ENCODE data around the gene KIRREL3.
"Not testable (repeated sequence)": the region's sequence is repeated elsewhere in the genome, so short reads cannot be mapped to it uniquely, and the experiment has no call there.

Gene KIRREL3

DNA sequence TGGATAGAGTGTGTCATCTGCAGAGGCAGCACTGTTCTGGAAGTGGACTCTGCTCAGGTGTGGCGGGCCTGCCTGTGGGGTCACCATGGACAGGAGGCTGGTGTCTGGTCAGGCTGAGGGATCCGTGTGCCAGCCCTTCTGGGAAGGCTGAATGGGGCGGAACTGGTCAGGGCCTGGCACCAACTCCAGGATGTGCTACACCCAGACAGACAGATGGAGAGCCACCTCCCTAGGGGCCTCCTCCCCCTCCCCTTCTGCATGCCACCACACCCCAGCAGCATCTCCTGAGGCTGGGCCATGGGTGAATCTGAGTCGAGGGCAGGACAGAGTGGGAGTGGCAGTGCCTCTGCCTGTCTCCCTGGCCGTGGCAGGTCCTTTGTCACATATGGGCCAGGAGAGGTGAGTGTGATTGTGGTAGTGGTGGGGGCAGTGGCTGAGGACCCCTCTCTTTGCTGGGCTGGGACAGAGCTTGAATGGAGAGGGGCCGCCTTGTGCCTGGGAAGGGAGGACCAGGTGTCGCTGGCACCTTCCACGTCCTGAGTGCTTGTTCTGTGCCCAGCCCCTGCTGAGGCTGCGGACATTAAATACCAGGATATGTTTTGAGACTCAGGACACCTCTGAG, 616.0 kb downstream of the KIRREL3 start:
- no peak overlapping the region for H2BK15ac ChIP-seq (replicated peaks; ENCODE audit: low read depth)
- no peak overlapping the region for H3K4me3 ChIP-seq (ENCODE audit: low read length)
- no peak overlapping the region for H2BK5ac ChIP-seq (ENCODE audit: low read length)
- H3K18ac ChIP-seq (ENCODE audit: low read length): no peak overlapping the region
- no peak overlapping the region for H3K27ac ChIP-seq (ENCODE audit: low read depth, low read length)
- no peaks in the 10 kb centered on the region for H3K79me2 ChIP-seq (ENCODE audit: control insufficient read depth, insufficient read depth, low read length)
- no peaks in the 10 kb centered on the region for H3K4me1 ChIP-seq (ENCODE audit: control insufficient read depth, low read depth, low read length)
- no peak overlapping the region for H3K4me2 ChIP-seq (ENCODE audit: low read length)
- no peak overlapping the region for H3K4ac ChIP-seq (ENCODE audit: low read depth, low read length)
- H3K9ac ChIP-seq (ENCODE audit: low read length): no peak overlapping the region
- no peak overlapping the region for H4K8ac ChIP-seq (ENCODE audit: low read depth, low read length)
- H3K27me3 ChIP-seq (ENCODE audit: insufficient read depth, low read length, poor library complexity): no peaks in the 10 kb centered on the region
- no peaks in the 10 kb centered on the region for H3K36me3 ChIP-seq (ENCODE audit: control insufficient read depth, insufficient read depth, low read length)
- no peak overlapping the region for H3K56ac ChIP-seq (ENCODE audit: low read length)
- peaks cover 6% of the 10 kb centered on the region for H3K79me1 ChIP-seq (ENCODE audit: low read length)
- no peak overlapping the region for H2AK5ac ChIP-seq (ENCODE audit: low read length)
- no CpG with 5 or more reads among the region's 9 CpGs for WGBS (ENCODE audit: extremely low coverage, insufficient coverage, low lambda C conversion rate)
- no peak overlapping the region for H4K5ac ChIP-seq (ENCODE audit: low read length)
- H2BK120ac ChIP-seq (ENCODE audit: low read depth, low read length): no peak overlapping the region
- H3K23ac ChIP-seq (ENCODE audit: low read length): no peak overlapping the region
- no peak for DNase-seq

DNA sequence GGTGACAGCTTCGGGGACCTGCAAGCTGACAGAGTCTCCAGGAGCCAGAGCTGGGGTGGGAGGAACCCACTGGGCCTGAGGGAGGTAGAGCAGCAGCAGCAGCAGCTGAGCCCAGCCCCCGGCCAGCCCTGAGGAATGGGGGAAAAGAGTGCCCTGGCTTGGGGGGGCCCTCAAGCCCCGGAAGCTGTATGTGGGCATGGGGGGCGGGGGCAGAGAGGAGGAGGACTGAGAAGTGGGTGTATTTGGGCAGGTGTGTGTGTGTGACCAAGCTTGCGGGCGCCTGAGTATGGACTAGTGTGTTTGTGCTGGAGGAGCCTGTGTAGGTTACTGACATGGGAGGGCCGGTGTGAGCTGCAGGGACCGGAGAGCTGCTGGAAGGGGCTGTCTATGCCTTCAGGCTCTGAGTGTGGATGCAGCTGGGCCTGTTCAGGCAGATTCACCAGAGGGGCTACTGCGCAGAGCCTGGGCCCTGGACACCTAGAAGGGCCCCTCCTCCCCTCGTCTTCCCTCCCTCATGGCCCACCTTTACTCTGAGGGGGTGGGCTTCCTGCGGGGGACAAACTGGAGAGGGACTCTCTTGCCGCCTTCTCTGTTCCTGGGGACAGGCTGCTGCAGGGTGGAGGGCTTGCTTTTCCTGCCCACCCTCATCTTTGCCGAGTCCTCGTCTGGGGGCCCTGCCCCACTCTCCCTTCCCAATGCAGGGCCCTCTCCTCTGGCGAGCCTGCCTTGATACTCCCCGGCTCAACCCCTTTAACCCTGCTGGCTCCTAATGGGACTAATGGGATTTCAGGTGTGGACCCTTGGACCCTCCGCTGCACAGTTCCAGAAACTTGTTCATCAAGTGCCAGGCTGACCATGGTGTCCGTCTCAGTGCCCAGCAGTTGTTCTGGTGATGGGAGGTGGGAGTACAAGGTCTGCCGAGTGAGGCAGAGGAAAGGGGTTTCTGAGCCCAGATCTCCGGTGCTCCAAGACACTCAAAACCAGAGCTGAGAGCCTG, 616.9 kb downstream of the KIRREL3 start:
- Histone ChIP-seq H3K36me3 (ENCODE audit: control insufficient read depth, insufficient read depth, low read length) (no peaks in the 10 kb centered on the region), H3K4me3 (ENCODE audit: low read length) (no peak overlapping the region), H3K9ac (ENCODE audit: low read length) (no peak overlapping the region), H3K4me1 (ENCODE audit: control insufficient read depth, low read depth, low read length) (no peaks in the 10 kb centered on the region), H3K79me2 (ENCODE audit: control insufficient read depth, insufficient read depth, low read length) (no peaks in the 10 kb centered on the region), H2BK5ac (ENCODE audit: low read length) (no peak overlapping the region), H3K79me1 (ENCODE audit: low read length) (peaks cover 6% of the 10 kb centered on the region), H2BK15ac (replicated peaks; ENCODE audit: low read depth) (no peak overlapping the region), H3K4ac (ENCODE audit: low read depth, low read length) (no peak overlapping the region), H3K56ac (ENCODE audit: low read length) (no peak overlapping the region), H3K4me2 (ENCODE audit: low read length) (no peak overlapping the region), H3K23ac (ENCODE audit: low read length) (no peak overlapping the region), H2BK120ac (ENCODE audit: low read depth, low read length) (no peak overlapping the region), H4K8ac (ENCODE audit: low read depth, low read length) (no peak overlapping the region), H3K18ac (ENCODE audit: low read length) (no peak overlapping the region), H3K27ac (ENCODE audit: low read depth, low read length) (no peak overlapping the region), H3K27me3 (ENCODE audit: insufficient read depth, low read length, poor library complexity) (no peaks in the 10 kb centered on the region), H4K5ac (ENCODE audit: low read length) (no peak overlapping the region), H2AK5ac (ENCODE audit: low read length) (no peak overlapping the region)
- WGBS (ENCODE audit: extremely low coverage, insufficient coverage, low lambda C conversion rate): no CpG with 5 or more reads among the region's 20 CpGs
- DNase-seq: no peak

DNA sequence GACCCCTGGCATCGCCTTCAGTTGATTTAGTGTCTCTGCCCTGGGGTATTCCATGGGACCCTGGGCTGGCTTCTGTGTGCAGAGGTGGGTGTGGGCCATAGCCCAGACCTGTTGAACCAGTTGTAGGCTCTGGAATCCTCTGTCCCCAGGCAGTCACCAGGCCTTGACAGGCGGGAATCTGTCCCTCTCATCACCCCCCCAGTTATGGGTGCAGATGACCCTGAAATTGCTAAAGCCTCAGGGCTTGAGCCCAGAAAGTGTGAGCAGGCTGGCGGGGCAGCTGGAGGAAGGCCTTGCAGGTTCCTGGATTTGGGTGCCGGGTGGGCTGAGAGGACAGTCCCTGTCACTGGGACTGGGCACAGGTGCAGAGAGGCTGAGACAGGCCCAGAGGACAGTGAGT, 617.9 kb downstream of the KIRREL3 start:
- not testable (repeated sequence) for DNase-seq; H3K56ac ChIP-seq (ENCODE audit: low read length); H2BK5ac ChIP-seq (ENCODE audit: low read length); H2BK15ac ChIP-seq (replicated peaks; ENCODE audit: low read depth); H3K27ac ChIP-seq (ENCODE audit: low read depth, low read length); H3K4me2 ChIP-seq (ENCODE audit: low read length); H2AK5ac ChIP-seq (ENCODE audit: low read length); H4K8ac ChIP-seq (ENCODE audit: low read depth, low read length); H2BK120ac ChIP-seq (ENCODE audit: low read depth, low read length); H3K4me1 ChIP-seq (ENCODE audit: control insufficient read depth, low read depth, low read length); H3K79me1 ChIP-seq (ENCODE audit: low read length); H3K18ac ChIP-seq (ENCODE audit: low read length); H3K27me3 ChIP-seq (ENCODE audit: insufficient read depth, low read length, poor library complexity); H3K9ac ChIP-seq (ENCODE audit: low read length); H3K4ac ChIP-seq (ENCODE audit: low read depth, low read length); H3K4me3 ChIP-seq (ENCODE audit: low read length); H4K5ac ChIP-seq (ENCODE audit: low read length); H3K79me2 ChIP-seq (ENCODE audit: control insufficient read depth, insufficient read depth, low read length); H3K23ac ChIP-seq (ENCODE audit: low read length); H3K36me3 ChIP-seq (ENCODE audit: control insufficient read depth, insufficient read depth, low read length)
- no CpG with 5 or more reads among the region's 4 CpGs for WGBS (ENCODE audit: extremely low coverage, insufficient coverage, low lambda C conversion rate)

DNA sequence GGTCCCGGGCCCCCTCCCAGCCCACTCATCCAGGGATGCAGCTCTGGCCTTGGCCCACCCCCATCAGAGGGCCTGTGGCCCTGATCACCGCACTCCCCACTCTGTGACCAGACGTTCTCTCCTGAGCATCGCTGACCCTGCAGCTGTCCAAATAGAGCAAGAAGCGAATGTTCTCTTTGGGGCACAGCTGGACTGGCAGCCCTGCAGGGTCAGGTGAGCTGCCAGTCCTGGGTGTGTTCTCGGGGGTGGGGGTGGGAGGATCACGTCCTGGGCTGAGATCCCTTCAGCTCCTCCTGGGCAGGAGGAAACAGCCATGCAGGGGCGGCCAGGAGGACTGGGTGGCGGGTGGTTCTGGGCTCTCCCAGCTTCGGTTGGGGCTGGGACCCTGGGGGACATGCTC, 618.6 kb downstream of the KIRREL3 start:
- H2BK120ac ChIP-seq (ENCODE audit: low read depth, low read length); H2AK5ac ChIP-seq (ENCODE audit: low read length); H3K23ac ChIP-seq (ENCODE audit: low read length); H2BK5ac ChIP-seq (ENCODE audit: low read length); H2BK15ac ChIP-seq (replicated peaks; ENCODE audit: low read depth); H3K56ac ChIP-seq (ENCODE audit: low read length); H3K79me2 ChIP-seq (ENCODE audit: control insufficient read depth, insufficient read depth, low read length); H4K8ac ChIP-seq (ENCODE audit: low read depth, low read length); DNase-seq; H3K4me2 ChIP-seq (ENCODE audit: low read length); H3K4me3 ChIP-seq (ENCODE audit: low read length); H3K36me3 ChIP-seq (ENCODE audit: control insufficient read depth, insufficient read depth, low read length); H4K5ac ChIP-seq (ENCODE audit: low read length); H3K9ac ChIP-seq (ENCODE audit: low read length); H3K27me3 ChIP-seq (ENCODE audit: insufficient read depth, low read length, poor library complexity); H3K79me1 ChIP-seq (ENCODE audit: low read length); H3K4ac ChIP-seq (ENCODE audit: low read depth, low read length); H3K4me1 ChIP-seq (ENCODE audit: control insufficient read depth, low read depth, low read length); H3K27ac ChIP-seq (ENCODE audit: low read depth, low read length); H3K18ac ChIP-seq (ENCODE audit: low read length): not testable (repeated sequence)
- WGBS (ENCODE audit: extremely low coverage, insufficient coverage, low lambda C conversion rate): no CpG with 5 or more reads among the region's 10 CpGs

DNA sequence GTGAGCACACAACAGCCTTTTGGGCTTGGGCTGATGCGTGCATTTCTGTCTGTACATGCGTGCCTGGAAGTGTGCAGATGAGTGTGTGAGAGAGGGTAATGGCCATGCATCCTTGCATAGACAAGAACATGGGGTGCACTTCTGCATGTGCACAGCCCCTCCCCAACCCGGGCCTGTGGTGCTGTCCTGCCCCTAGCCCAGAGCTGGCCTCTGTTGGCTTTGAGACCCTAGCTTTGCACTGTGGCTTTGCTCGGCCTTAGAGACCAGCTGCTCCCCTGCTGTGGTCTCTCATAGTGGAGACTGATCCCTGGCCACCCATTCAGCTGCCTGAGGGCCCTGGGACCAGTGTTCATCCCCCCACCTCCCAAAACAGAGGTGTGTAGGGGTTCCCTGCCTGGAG, 619.7 kb downstream of the KIRREL3 start:
- Histone ChIP-seq H3K27me3 (ENCODE audit: insufficient read depth, low read length, poor library complexity) (no peaks in the 10 kb centered on the region), H3K9ac (ENCODE audit: low read length) (no peak overlapping the region), H3K4me3 (ENCODE audit: low read length) (no peak overlapping the region), H2BK5ac (ENCODE audit: low read length) (no peak overlapping the region), H3K27ac (ENCODE audit: low read depth, low read length) (no peak overlapping the region), H3K36me3 (ENCODE audit: control insufficient read depth, insufficient read depth, low read length) (no peaks in the 10 kb centered on the region), H3K4me2 (ENCODE audit: low read length) (no peak overlapping the region), H4K8ac (ENCODE audit: low read depth, low read length) (no peak overlapping the region), H4K5ac (ENCODE audit: low read length) (no peak overlapping the region), H3K56ac (ENCODE audit: low read length) (no peak overlapping the region), H3K79me2 (ENCODE audit: control insufficient read depth, insufficient read depth, low read length) (no peaks in the 10 kb centered on the region), H3K23ac (ENCODE audit: low read length) (no peak overlapping the region), H3K18ac (ENCODE audit: low read length) (no peak overlapping the region), H2BK120ac (ENCODE audit: low read depth, low read length) (no peak overlapping the region), H2BK15ac (replicated peaks; ENCODE audit: low read depth) (no peak overlapping the region), H2AK5ac (ENCODE audit: low read length) (no peak overlapping the region), H3K4me1 (ENCODE audit: control insufficient read depth, low read depth, low read length) (no peaks in the 10 kb centered on the region), H3K4ac (ENCODE audit: low read depth, low read length) (no peak overlapping the region), H3K79me1 (ENCODE audit: low read length) (peaks cover 6% of the 10 kb centered on the region)
- WGBS (ENCODE audit: extremely low coverage, insufficient coverage, low lambda C conversion rate): no CpG with 5 or more reads among the region's 4 CpGs
- DNase-seq: no peak
